ENCODE data around the gene NFIX. TPM values are rescaled to one million over a fixed set of nuclear protein-coding genes. Genes with fewer than 3 reads are reported as not detected.

NFIX gene
- total and polyA plus RNA-seq, 9 of the 15 experiments (the other 6 are each of a cell fraction or from before 2014, with no cell fraction given), result 0.28 to 26.8 (median 5.4) TPM

DNA sequence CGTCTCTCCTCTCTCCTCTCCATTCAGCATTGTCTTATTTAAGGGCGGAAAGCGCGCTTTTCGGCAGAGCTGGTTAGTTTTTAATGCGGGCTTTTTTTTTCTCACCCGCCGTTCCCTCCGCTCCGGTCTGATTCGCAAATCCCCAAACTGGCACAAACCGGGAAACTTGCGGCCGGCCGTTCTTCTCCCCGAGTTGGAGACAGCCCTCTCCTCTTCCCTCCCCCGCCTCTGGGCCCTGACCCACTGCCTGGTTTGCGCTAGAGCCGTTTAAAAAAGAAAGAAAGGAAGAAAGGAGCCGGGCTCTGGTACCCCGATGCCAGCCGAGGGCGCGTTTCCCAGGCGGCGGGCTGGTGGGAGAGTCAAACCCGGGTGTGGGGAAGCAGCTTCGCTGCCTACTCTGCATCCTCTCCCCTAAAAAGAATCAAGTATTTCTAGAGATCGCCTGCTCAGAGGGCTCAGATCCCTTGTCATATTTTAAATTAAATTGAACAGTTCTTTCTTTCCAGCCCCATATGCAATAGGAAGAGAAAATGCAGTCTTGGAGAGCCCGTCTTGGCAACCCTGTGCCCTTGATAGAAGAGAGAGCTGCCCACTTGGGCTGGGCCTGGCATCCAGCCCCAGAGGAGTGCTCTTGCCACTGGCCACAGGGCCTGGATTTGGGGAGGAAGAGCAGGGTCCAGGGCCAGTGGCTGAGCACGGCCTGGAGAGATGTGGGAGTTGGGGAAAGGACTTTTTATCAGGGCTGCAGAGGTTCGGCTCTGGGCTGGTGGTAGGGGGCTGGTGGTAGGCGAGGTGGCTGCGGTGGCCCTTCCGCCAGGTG, 19.0 kb downstream of the NFIX start:
- in situ Hi-C loops (cut with MboI) (no loop called here), intact Hi-C loops (cut with micrococcal nuclease) (no loop called here)
- no peak overlapping the region for H3K4me3 ChIP-seq
- H2AFZ ChIP-seq (ENCODE audit: low read depth, low read length), result no peak overlapping the region
- no peaks in the 10 kb centered on the region for H3K27me3 ChIP-seq (ENCODE audit: control insufficient read depth in 2 of 2, insufficient read depth in 2 of 2, low read length in 2 of 2)
- no peak for ATAC-seq
- no peaks in the 10 kb centered on the region for H3K9me1 ChIP-seq (ENCODE audit: control insufficient read depth, insufficient read depth, low read length)
- H3K36me3 ChIP-seq (ENCODE audit: control insufficient read depth, insufficient read depth, low read length), result no peaks in the 10 kb centered on the region; the same call in 2 of the 3 replicates
- peak overlapping the region in 1 of 2 experiments; percentile 80; a peak in 2 of 4 replicates for H3K9ac ChIP-seq (ENCODE audit: insufficient read depth in 1 of 2, low read depth in 2 of 2, low read length in 2 of 2)
- peaks cover 63% of the 10 kb centered on the region for H3K79me2 ChIP-seq (ENCODE audit: control insufficient read depth, insufficient read depth, low read length)
- DNase-seq (ENCODE audit: extremely low read depth in 1 of 4, low spot score in 3 of 4), result peak in 1 of 4 experiments; percentile 16
- H3K27ac ChIP-seq (ENCODE audit: extremely low read depth, low read depth, low read length), result peak overlapping the region; percentile 5; the same call in 1 of the 3 replicates
- H3K4me1 ChIP-seq (replicated peaks in 1 of 2; ENCODE audit: control insufficient read depth in 2 of 2, insufficient read depth in 2 of 2, low read length in 2 of 2), result peaks cover 46 to 78% of the 10 kb centered on the region in 2 experiments
- BruUV-seq (replicated peaks), result no TSS peak
- CTCF ChIA-PET (ENCODE audit: low intra/inter-chr PET ratio), result no interaction called here
- peak; percentile 23 for FAIRE-seq
- POLR2A ChIA-PET, result interaction anchor here (0.9 to 1.9 kb wide), 4 partner anchors 9 to 65 kb away, joined by 4 to 5 read pairs (median 4); no protein-coding TSS in a partner anchor
- H3K9me3 ChIP-seq (replicated peaks; ENCODE audit: control insufficient read depth, insufficient read depth, low read depth, low read length), result no peaks in the 10 kb centered on the region
- H4K20me1 ChIP-seq (replicated peaks; ENCODE audit: control insufficient read depth, insufficient read depth, low read length), result no peaks in the 10 kb centered on the region
- no peak overlapping the region for H3K4me2 ChIP-seq (ENCODE audit: insufficient read depth, low read length)
- 81% methylated on average over 24 of the region's 35 CpGs for WGBS (ENCODE audit: insufficient coverage, low coverage, missing lambda C conversion rate)
- TF ChIP-seq, protein P1, sequence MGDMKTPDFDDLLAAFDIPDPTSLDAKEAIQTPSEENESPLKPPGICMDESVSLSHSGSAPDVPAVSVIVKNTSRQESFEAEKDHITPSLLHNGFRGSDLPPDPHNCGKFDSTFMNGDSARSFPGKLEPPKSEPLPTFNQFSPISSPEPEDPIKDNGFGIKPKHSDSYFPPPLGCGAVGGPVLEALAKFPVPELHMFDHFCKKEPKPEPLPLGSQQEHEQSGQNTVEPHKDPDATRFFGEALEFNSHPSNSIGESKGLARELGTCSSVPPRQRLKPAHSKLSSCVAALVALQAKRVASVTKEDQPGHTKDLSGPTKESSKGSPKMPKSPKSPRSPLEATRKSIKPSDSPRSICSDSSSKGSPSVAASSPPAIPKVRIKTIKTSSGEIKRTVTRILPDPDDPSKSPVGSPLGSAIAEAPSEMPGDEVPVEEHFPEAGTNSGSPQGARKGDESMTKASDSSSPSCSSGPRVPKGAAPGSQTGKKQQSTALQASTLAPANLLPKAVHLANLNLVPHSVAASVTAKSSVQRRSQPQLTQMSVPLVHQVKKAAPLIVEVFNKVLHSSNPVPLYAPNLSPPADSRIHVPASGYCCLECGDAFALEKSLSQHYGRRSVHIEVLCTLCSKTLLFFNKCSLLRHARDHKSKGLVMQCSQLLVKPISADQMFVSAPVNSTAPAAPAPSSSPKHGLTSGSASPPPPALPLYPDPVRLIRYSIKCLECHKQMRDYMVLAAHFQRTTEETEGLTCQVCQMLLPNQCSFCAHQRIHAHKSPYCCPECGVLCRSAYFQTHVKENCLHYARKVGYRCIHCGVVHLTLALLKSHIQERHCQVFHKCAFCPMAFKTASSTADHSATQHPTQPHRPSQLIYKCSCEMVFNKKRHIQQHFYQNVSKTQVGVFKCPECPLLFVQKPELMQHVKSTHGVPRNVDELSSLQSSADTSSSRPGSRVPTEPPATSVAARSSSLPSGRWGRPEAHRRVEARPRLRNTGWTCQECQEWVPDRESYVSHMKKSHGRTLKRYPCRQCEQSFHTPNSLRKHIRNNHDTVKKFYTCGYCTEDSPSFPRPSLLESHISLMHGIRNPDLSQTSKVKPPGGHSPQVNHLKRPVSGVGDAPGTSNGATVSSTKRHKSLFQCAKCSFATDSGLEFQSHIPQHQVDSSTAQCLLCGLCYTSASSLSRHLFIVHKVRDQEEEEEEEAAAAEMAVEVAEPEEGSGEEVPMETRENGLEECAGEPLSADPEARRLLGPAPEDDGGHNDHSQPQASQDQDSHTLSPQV (IDR thresholded peaks at IDR 0.05), result 0 out of 2 replicates have a peak, but pooled peaks have one; percentile 18
- TF ChIP-seq FOXJ2 (tag; IDR thresholded peaks at IDR 0.05), result no peak
- TF ChIP-seq ZNF239 (CRISPR knock-in tag; IDR thresholded peaks at IDR 0.05), result no peak
- TF ChIP-seq, protein P2, sequence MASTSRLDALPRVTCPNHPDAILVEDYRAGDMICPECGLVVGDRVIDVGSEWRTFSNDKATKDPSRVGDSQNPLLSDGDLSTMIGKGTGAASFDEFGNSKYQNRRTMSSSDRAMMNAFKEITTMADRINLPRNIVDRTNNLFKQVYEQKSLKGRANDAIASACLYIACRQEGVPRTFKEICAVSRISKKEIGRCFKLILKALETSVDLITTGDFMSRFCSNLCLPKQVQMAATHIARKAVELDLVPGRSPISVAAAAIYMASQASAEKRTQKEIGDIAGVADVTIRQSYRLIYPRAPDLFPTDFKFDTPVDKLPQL (IDR thresholded peaks at IDR 0.05; ENCODE audit: extremely low read depth, insufficient read length), result no peak
- peak; percentile 77; the same call in 1 of the 2 replicates for TF ChIP-seq ZBTB33 (CRISPR knock-in tag; IDR thresholded peaks at IDR 0.05)
- 0 out of 2 replicates have a peak, but pooled peaks have one; percentile 38 for TF ChIP-seq ZBTB7A (IDR thresholded peaks at IDR 0.05; ENCODE audit: borderline replicate concordance, control insufficient read depth, low read depth, low read length)
- TF ChIP-seq, protein P3, sequence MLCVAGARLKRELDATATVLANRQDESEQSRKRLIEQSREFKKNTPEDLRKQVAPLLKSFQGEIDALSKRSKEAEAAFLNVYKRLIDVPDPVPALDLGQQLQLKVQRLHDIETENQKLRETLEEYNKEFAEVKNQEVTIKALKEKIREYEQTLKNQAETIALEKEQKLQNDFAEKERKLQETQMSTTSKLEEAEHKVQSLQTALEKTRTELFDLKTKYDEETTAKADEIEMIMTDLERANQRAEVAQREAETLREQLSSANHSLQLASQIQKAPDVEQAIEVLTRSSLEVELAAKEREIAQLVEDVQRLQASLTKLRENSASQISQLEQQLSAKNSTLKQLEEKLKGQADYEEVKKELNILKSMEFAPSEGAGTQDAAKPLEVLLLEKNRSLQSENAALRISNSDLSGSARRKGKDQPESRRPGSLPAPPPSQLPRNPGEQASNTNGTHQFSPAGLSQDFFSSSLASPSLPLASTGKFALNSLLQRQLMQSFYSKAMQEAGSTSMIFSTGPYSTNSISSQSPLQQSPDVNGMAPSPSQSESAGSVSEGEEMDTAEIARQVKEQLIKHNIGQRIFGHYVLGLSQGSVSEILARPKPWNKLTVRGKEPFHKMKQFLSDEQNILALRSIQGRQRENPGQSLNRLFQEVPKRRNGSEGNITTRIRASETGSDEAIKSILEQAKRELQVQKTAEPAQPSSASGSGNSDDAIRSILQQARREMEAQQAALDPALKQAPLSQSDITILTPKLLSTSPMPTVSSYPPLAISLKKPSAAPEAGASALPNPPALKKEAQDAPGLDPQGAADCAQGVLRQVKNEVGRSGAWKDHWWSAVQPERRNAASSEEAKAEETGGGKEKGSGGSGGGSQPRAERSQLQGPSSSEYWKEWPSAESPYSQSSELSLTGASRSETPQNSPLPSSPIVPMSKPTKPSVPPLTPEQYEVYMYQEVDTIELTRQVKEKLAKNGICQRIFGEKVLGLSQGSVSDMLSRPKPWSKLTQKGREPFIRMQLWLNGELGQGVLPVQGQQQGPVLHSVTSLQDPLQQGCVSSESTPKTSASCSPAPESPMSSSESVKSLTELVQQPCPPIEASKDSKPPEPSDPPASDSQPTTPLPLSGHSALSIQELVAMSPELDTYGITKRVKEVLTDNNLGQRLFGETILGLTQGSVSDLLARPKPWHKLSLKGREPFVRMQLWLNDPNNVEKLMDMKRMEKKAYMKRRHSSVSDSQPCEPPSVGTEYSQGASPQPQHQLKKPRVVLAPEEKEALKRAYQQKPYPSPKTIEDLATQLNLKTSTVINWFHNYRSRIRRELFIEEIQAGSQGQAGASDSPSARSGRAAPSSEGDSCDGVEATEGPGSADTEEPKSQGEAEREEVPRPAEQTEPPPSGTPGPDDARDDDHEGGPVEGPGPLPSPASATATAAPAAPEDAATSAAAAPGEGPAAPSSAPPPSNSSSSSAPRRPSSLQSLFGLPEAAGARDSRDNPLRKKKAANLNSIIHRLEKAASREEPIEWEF (CRISPR knock-in tag; IDR thresholded peaks at IDR 0.05), result no peak
